ENCODE results near the gene VPS33B.

- TF ChIP-seq CTCF (IDR thresholded peaks at IDR 0.05; ENCODE audit: insufficient read depth, low read depth, low read length), result no peak
- TF ChIP-seq EZH2 (IDR thresholded peaks at IDR 0.05; ENCODE audit: insufficient read depth, low read length), result no peak
These were observed 15.1 kb downstream of the VPS33B start for GRCh38 chr15:91007266-91007665.
